ENCODE data around the gene BSN. TPM values are rescaled to one million over a fixed set of nuclear protein-coding genes. Genes with fewer than 3 reads are reported as not detected.
"Not testable (repeated sequence)": the region's sequence is repeated elsewhere in the genome, so short reads cannot be mapped to it uniquely, and the experiment has no call there.

BSN gene
- total and polyA plus RNA-seq, 7 donors: under 0.01 to 0.81 (median 0.61) TPM; not detected in 1

- Histone ChIP-seq H3K4me1 (no peaks in the 10 kb centered on the region), H3K4me3 (no peak overlapping the region), H3K27me3 (no peaks in the 10 kb centered on the region), H3K9me3 (no peaks in the 10 kb centered on the region), H3K36me3 (no peaks in the 10 kb centered on the region), H3K27ac (no peak overlapping the region)
- 38 to 62% methylated on average over 2 of the region's 2 CpGs for WGBS, 2 donors
- TF ChIP-seq EP300 (IDR thresholded peaks at IDR 0.05): no peak
- TF ChIP-seq CTCF (IDR thresholded peaks at IDR 0.05): no peak
- TF ChIP-seq POLR2A (IDR thresholded peaks at IDR 0.05): no peak
- no peak for TF ChIP-seq POLR2AphosphoS5 (IDR thresholded peaks at IDR 0.05)
- intact Hi-C loops (cut with DNase I): no loop called here
- DNase-seq: no peak
Measured at GRCh38 chr3:49567406-49567805, 13.1 kb downstream of the BSN start.

DNA sequence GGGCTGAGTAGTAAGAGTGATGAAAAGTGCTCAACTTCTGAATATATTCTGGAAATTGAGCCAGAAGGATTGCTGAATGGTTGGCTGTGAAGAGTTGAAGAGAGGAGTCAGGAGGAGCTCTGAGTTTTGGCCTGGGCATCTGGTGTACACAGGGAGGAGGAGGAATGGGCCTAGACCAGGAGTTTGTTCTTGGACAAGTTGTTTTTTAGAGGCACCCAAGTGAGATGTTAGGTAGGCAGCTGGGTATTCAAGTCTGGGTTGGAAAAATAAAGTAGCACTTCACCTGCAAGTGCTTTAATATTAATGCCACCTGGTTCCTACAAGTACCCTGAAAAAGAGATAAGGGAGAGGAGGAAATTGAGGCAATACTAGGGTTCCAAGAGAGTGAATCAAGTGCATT lies 14.7 kb downstream of the BSN start:
- H3K27ac ChIP-seq: no peak overlapping the region
- no peaks in the 10 kb centered on the region for H3K36me3 ChIP-seq
- DNase-seq: no peak
- TF ChIP-seq POLR2A (IDR thresholded peaks at IDR 0.05) (no peak), CTCF (IDR thresholded peaks at IDR 0.05) (no peak), POLR2AphosphoS5 (IDR thresholded peaks at IDR 0.05) (no peak), EP300 (IDR thresholded peaks at IDR 0.05) (no peak)
- H3K4me3 ChIP-seq: no peak overlapping the region
- no peaks in the 10 kb centered on the region for H3K27me3 ChIP-seq
- H3K9me3 ChIP-seq: no peaks in the 10 kb centered on the region
- intact Hi-C loops (cut with DNase I): no loop called here
- H3K4me1 ChIP-seq: no peaks in the 10 kb centered on the region

GRCh38 chr3:49570028-49570654 lies 15.9 kb downstream of the BSN start:
- Histone ChIP-seq H3K4me3 (no peak overlapping the region), H3K9me3 (no peaks in the 10 kb centered on the region), H3K36me3 (no peaks in the 10 kb centered on the region), H3K27ac (no peak overlapping the region), H3K4me1 (no peaks in the 10 kb centered on the region), H3K27me3 (no peaks in the 10 kb centered on the region)
- TF ChIP-seq POLR2AphosphoS5 (IDR thresholded peaks at IDR 0.05) (no peak), CTCF (IDR thresholded peaks at IDR 0.05) (no peak), EP300 (IDR thresholded peaks at IDR 0.05) (no peak), POLR2A (IDR thresholded peaks at IDR 0.05) (no peak)
- DNase-seq: no peak
- WGBS, 2 donors: 59 to 73% methylated on average over 6 of the region's 6 CpGs
- intact Hi-C loops (cut with DNase I): no loop called here

DNA sequence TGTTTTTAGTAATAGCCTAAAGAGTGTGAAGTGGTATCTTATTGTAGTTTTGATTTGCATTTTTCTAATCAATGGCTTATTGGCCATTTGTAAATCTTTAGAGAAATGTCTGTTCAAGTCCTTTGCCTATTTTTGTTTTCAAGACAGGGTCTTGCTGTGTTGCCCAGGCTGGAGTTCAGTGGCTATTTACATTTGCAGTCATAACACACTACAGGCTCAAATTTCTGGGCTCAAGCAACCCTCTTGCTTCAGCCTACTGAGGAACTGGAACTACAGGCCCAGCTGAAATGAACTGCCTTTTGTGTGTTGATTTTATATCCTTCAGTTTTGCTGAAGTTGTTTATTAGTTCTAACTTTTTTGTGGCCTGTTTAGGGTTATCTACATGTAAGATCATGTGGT lies 27.9 kb downstream of the BSN start:
- intact Hi-C loops (cut with DNase I): no loop called here
- no peak for DNase-seq
- H3K27ac ChIP-seq: no peak overlapping the region
- H3K4me3 ChIP-seq: no peak overlapping the region
- no peak for TF ChIP-seq EP300 (IDR thresholded peaks at IDR 0.05)
- TF ChIP-seq POLR2A (IDR thresholded peaks at IDR 0.05): no peak
- no peaks in the 10 kb centered on the region for H3K9me3 ChIP-seq
- H3K36me3 ChIP-seq: no peaks in the 10 kb centered on the region
- H3K27me3 ChIP-seq: no peaks in the 10 kb centered on the region
- no peaks in the 10 kb centered on the region for H3K4me1 ChIP-seq

GRCh38 chr3:49585261-49585755 lies 31.0 kb downstream of the BSN start:
- intact Hi-C loops (cut with DNase I); H3K27me3 ChIP-seq: not testable (repeated sequence)

DNA sequence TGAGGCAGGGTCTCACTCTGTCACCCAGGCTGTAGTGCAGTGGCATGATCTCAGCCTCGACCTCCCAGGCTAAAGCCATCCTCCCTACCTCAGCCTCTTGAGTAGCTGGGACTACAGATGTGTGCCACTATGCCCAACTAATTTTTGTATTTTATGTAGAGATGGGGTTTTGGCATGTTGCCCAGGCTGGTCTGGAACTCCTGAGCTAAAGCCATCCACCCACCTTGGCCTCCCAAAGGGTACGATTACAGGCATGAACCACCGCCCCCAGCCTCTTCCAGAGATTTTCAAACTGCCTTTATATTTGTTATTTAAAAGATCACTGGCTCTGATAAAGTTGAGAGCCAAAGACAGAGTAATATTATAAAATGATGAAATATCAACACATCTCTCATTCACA lies 37.3 kb downstream of the BSN start:
- DNase-seq: no peak
- Histone ChIP-seq H3K4me3 (no peak overlapping the region), H3K36me3 (no peaks in the 10 kb centered on the region), H3K9me3 (no peaks in the 10 kb centered on the region), H3K27me3 (no peaks in the 10 kb centered on the region), H3K27ac (no peak overlapping the region), H3K4me1 (no peaks in the 10 kb centered on the region)
- intact Hi-C loops (cut with DNase I): no loop called here
- WGBS, 2 donors: 86 to 87% methylated on average over 3 of the region's 3 CpGs
- TF ChIP-seq POLR2AphosphoS5 (IDR thresholded peaks at IDR 0.05) (no peak), EP300 (IDR thresholded peaks at IDR 0.05) (no peak), CTCF (IDR thresholded peaks at IDR 0.05) (no peak), POLR2A (IDR thresholded peaks at IDR 0.05) (no peak)

More at GRCh38 chr3:49585261-49585755, 31.0 kb downstream of the BSN start:
- H3K4me1 ChIP-seq, H3K9me3 ChIP-seq, DNase-seq, H3K36me3 ChIP-seq, H3K4me3 ChIP-seq, H3K27ac ChIP-seq: not testable (repeated sequence)
- WGBS, 2 donors: 91 to 92% methylated on average over 20 of the region's 20 CpGs
